ENCODE measurements around the gene SPATA31D3. TPM values are rescaled to one million over a fixed set of nuclear protein-coding genes. Genes with fewer than 3 reads are reported as not detected.

SPATA31D3 gene
- total RNA-seq, 1 experiment from 2014 or later: not detected

DNA sequence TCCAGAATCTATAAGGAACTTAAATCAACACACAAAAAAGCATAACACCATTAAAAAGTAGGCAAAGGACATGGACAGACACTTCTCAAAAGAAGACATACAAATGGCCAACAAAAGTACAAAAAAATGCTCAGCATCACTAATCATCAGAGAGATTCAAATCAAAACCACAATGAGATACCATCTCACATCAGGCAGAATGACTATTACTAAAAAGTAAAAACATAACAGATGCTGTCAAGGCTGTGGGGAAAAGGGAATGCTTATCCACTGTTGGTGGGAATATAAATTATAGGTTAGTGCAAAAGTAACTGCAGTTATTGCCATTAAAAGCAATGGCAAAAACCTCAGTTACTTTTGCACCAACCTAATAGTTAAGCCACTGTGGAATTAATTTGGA, 47.2 kb upstream of the SPATA31D3 start:
- H3K27ac ChIP-seq (ENCODE audit: low read length): no peak overlapping the region
- DNase-seq (ENCODE audit: low read depth, low spot score) (no peak), ATAC-seq (no peak)
- no peaks in the 10 kb centered on the region for H3K36me3 ChIP-seq (ENCODE audit: control insufficient read depth, insufficient read depth, low read length)
- no peaks in the 10 kb centered on the region for H3K27me3 ChIP-seq (ENCODE audit: control insufficient read depth, insufficient read depth, low read length)
- intact Hi-C loops (cut with micrococcal nuclease; ENCODE audit: unreplicated experiment) (no loop called here), in situ Hi-C loops (cut with HindIII; ENCODE audit: low pct_unique_long_range_greater_than_20kb, low sequenced_read_pairs) (no loop called here)
- H3K9me3 ChIP-seq (ENCODE audit: control insufficient read depth, insufficient read depth, low read depth, low read length): no peaks in the 10 kb centered on the region
- no peak for TF ChIP-seq SIN3A (IDR thresholded peaks at IDR 0.05; ENCODE audit: borderline replicate concordance, insufficient read depth, low read depth, low read length)
- TF ChIP-seq TCF7L2 (IDR thresholded peaks at IDR 0.05; ENCODE audit: low read depth, low read length): no peak
- no peak for TF ChIP-seq POLR2AphosphoS5 (IDR thresholded peaks at IDR 0.05; ENCODE audit: low read depth, low read length)
- TF ChIP-seq, protein P1, sequence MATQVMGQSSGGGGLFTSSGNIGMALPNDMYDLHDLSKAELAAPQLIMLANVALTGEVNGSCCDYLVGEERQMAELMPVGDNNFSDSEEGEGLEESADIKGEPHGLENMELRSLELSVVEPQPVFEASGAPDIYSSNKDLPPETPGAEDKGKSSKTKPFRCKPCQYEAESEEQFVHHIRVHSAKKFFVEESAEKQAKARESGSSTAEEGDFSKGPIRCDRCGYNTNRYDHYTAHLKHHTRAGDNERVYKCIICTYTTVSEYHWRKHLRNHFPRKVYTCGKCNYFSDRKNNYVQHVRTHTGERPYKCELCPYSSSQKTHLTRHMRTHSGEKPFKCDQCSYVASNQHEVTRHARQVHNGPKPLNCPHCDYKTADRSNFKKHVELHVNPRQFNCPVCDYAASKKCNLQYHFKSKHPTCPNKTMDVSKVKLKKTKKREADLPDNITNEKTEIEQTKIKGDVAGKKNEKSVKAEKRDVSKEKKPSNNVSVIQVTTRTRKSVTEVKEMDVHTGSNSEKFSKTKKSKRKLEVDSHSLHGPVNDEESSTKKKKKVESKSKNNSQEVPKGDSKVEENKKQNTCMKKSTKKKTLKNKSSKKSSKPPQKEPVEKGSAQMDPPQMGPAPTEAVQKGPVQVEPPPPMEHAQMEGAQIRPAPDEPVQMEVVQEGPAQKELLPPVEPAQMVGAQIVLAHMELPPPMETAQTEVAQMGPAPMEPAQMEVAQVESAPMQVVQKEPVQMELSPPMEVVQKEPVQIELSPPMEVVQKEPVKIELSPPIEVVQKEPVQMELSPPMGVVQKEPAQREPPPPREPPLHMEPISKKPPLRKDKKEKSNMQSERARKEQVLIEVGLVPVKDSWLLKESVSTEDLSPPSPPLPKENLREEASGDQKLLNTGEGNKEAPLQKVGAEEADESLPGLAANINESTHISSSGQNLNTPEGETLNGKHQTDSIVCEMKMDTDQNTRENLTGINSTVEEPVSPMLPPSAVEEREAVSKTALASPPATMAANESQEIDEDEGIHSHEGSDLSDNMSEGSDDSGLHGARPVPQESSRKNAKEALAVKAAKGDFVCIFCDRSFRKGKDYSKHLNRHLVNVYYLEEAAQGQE (IDR thresholded peaks at IDR 0.05; ENCODE audit: insufficient read depth in 1 of 2, low read depth in 2 of 2, low read length in 1 of 2): no peak
- TF ChIP-seq, protein P2, sequence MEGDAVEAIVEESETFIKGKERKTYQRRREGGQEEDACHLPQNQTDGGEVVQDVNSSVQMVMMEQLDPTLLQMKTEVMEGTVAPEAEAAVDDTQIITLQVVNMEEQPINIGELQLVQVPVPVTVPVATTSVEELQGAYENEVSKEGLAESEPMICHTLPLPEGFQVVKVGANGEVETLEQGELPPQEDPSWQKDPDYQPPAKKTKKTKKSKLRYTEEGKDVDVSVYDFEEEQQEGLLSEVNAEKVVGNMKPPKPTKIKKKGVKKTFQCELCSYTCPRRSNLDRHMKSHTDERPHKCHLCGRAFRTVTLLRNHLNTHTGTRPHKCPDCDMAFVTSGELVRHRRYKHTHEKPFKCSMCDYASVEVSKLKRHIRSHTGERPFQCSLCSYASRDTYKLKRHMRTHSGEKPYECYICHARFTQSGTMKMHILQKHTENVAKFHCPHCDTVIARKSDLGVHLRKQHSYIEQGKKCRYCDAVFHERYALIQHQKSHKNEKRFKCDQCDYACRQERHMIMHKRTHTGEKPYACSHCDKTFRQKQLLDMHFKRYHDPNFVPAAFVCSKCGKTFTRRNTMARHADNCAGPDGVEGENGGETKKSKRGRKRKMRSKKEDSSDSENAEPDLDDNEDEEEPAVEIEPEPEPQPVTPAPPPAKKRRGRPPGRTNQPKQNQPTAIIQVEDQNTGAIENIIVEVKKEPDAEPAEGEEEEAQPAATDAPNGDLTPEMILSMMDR (IDR thresholded peaks at IDR 0.05): no peak
- no peak overlapping the region for H3K4me3 ChIP-seq (ENCODE audit: low read depth in 2 of 2, low read length in 2 of 2)
- CTCF ChIA-PET: no interaction called here
- POLR2A ChIA-PET: no interaction called here
- no peaks in the 10 kb centered on the region for H3K4me1 ChIP-seq (ENCODE audit: control insufficient read depth, insufficient read depth, low read length)
- no TSS peak for BruUV-seq (replicated peaks)

DNA sequence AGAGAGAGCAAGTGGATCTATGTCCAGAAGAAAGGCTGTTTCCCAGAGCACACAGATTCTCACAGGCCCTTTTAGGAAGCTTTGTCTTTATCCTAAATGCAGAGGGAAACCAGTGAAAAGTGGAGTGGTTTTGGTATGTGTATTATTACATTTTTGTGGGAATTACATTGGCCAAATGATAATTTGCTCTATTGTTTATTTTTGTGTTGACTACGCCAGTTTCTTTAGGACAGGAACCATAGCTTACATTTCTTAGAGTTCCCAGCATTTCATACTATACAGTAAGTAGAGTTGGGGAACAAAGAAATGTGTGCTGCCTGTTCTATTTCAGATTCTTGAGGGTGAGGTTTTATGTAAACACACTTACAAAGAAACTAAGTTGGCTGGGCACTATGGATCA, 44.4 kb upstream of the SPATA31D3 start:
- Histone ChIP-seq H3K27me3 (ENCODE audit: control insufficient read depth, insufficient read depth, low read length) (no peaks in the 10 kb centered on the region), H3K9me3 (ENCODE audit: control insufficient read depth, insufficient read depth, low read depth, low read length) (no peaks in the 10 kb centered on the region), H3K4me1 (ENCODE audit: control insufficient read depth, insufficient read depth, low read length) (no peaks in the 10 kb centered on the region), H3K4me3 (ENCODE audit: low read depth in 2 of 2, low read length in 2 of 2) (no peak overlapping the region), H3K27ac (ENCODE audit: low read length) (no peak overlapping the region), H3K36me3 (ENCODE audit: control insufficient read depth, insufficient read depth, low read length) (no peaks in the 10 kb centered on the region)
- CTCF ChIA-PET: interaction anchor here (0.7 kb wide), 1 partner anchor 313 kb away, joined by 3 read pairs; no protein-coding TSS in a partner anchor
- TF ChIP-seq, protein P2 (IDR thresholded peaks at IDR 0.05): no peak
- TF ChIP-seq POLR2AphosphoS5 (IDR thresholded peaks at IDR 0.05; ENCODE audit: low read depth, low read length) (no peak), TCF7L2 (IDR thresholded peaks at IDR 0.05; ENCODE audit: low read depth, low read length) (no peak), SIN3A (IDR thresholded peaks at IDR 0.05; ENCODE audit: borderline replicate concordance, insufficient read depth, low read depth, low read length) (no peak)
- TF ChIP-seq, protein P1 (IDR thresholded peaks at IDR 0.05; ENCODE audit: insufficient read depth in 1 of 2, low read depth in 2 of 2, low read length in 1 of 2): no peak
- DNase-seq (ENCODE audit: low read depth, low spot score) (no peak), ATAC-seq (no peak)
- POLR2A ChIA-PET: interaction anchor here (0.6 kb wide), 1 partner anchor 251 kb away, joined by 3 read pairs; no protein-coding TSS in a partner anchor
- in situ Hi-C loops (cut with HindIII; ENCODE audit: low pct_unique_long_range_greater_than_20kb, low sequenced_read_pairs): no loop called here
- intact Hi-C loops (cut with micrococcal nuclease; ENCODE audit: unreplicated experiment): no loop called here
- BruUV-seq (replicated peaks): no TSS peak
